HG03439 (cell line): ENCODE data around the gene AVL9.
"Not testable (repeated sequence)": the region's sequence is repeated elsewhere in the genome, so short reads cannot be mapped to it uniquely, and the experiment has no call there.

Experiments used
- ATAC-seq: cut with Tn5 transposase; IDR thresholded peaks from one replicate; pipeline ENCODE4 v1.9.1; 2021; ENCODE audit warnings: mild to moderate bottlenecking, moderate library complexity; ENCODE audit not compliant: unreplicated experiment

AVL9 gene

GRCh38 chr7:32634798-32635393 lies 139.6 kb downstream of the AVL9 start:
- not testable (repeated sequence) for ATAC-seq

GRCh38 chr7:32636725-32637462 lies 141.6 kb downstream of the AVL9 start:
- ATAC-seq, result not testable (repeated sequence)

GRCh38 chr7:32637611-32638010 lies 142.3 kb downstream of the AVL9 start:
- not testable (repeated sequence) for ATAC-seq
